Activated CD8-positive, alpha-beta memory T cell treated with anti-CD3 and anti-CD28 coated beads, Interleukin-2, amount 10 ng/mL, durations not matched to agents 7 days and 5 days (primary cell): Measurements from ENCODE around the gene FAM180B. TPM values are rescaled to one million over a fixed set of nuclear protein-coding genes. Genes with fewer than 3 reads are reported as not detected.
"Not testable (repeated sequence)": the region's sequence is repeated elsewhere in the genome, so short reads cannot be mapped to it uniquely, and the experiment has no call there.

Experiments
- ATAC-seq: fragments of 150-1000 bp; cut with Tn5 transposase; one replicate; pipeline ENCODE4 v1.10.0; 2021; ENCODE audit warnings: moderate library complexity
- CTCF ChIA-PET: fragments of 350-600 bp; sonication (Branson Sonifier 250); formaldehyde crosslinking; loops from one replicate; lab custom pipeline; 2021; ENCODE audit warnings: antibody characterized with exemption; lab: Charles Lee
- DNase-seq: peaks from one replicate; pipeline ENCODE4 v3.0.0-alpha.2; 2020
- H3K27ac Mint-ChIP-seq: one replicate; pipeline ENCODE4 v1.8.0; 2021; ENCODE audit warnings: mild to moderate bottlenecking, mixed read lengths
- H3K27me3 Mint-ChIP-seq: one replicate; pipeline ENCODE4 v1.8.0; 2021; ENCODE audit warnings: mixed read lengths
- H3K36me3 Mint-ChIP-seq: one replicate; pipeline ENCODE4 v1.8.0; 2021; ENCODE audit warnings: mild to moderate bottlenecking, mixed read lengths
- H3K4me1 Mint-ChIP-seq: one replicate; pipeline ENCODE4 v1.8.0; 2021; ENCODE audit warnings: mixed read lengths
- H3K4me3 Mint-ChIP-seq: one replicate; pipeline ENCODE4 v1.8.0; 2021; ENCODE audit warnings: mild to moderate bottlenecking, moderate library complexity, mixed read lengths
- H3K9me3 Mint-ChIP-seq: one replicate; pipeline ENCODE4 v1.8.0; 2022; ENCODE audit warnings: low read depth, mixed read lengths
- total RNA-seq, 2 experiments: library from RNA; stranded (reverse); gene quantifications; one replicate each; pipeline ENCODE4 v1.2.3, GENCODE V29; 2021

The FAM180B gene
- total RNA-seq, 2 experiments from 2014 or later = 0.21 TPM; not detected in 1

- DNase-seq = no peak
- CTCF ChIA-PET = interaction anchor here (0.6 to 4.0 kb wide), 17 partner anchors 12 to 339 kb away, joined by 3 to 48 read pairs (median 3); partner anchors contain the start of genes AGBL2, DDB2, KBTBD4 and NDUFS3
- Mint-ChIP-seq H3K9me3 (no peaks in the 10 kb centered on the region), H3K27ac (peak overlapping the region; percentile 29), H3K4me1 (peaks cover 35% of the 10 kb centered on the region), H3K27me3 (no peaks in the 10 kb centered on the region), H3K36me3 (peaks cover 11% of the 10 kb centered on the region), H3K4me3 (peak overlapping the region; percentile 90)
- peak; percentile 31 for ATAC-seq
Measured at GRCh38 chr11:47553406-47553743, 33.1 kb upstream of the FAM180B start.

- CTCF ChIA-PET = interaction anchor here (2.5 kb wide), 1 partner anchor 7 kb away, joined by 10 read pairs; no protein-coding TSS in a partner anchor
- H3K4me3 Mint-ChIP-seq, H3K27me3 Mint-ChIP-seq, H3K27ac Mint-ChIP-seq, DNase-seq, H3K4me1 Mint-ChIP-seq, H3K36me3 Mint-ChIP-seq, H3K9me3 Mint-ChIP-seq, ATAC-seq: not testable (repeated sequence)
Measured at GRCh38 chr11:47557004-47557403, 29.5 kb upstream of the FAM180B start.

- Mint-ChIP-seq H3K4me1 (peaks cover 8% of the 10 kb centered on the region), H3K27ac (no peak overlapping the region), H3K36me3 (no peaks in the 10 kb centered on the region), H3K4me3 (no peak overlapping the region), H3K27me3 (no peaks in the 10 kb centered on the region), H3K9me3 (no peaks in the 10 kb centered on the region)
- ATAC-seq (no peak), DNase-seq (no peak)
- CTCF ChIA-PET = no interaction called here
Measured at GRCh38 chr11:47558695-47559094, 27.8 kb upstream of the FAM180B start.

DNA sequence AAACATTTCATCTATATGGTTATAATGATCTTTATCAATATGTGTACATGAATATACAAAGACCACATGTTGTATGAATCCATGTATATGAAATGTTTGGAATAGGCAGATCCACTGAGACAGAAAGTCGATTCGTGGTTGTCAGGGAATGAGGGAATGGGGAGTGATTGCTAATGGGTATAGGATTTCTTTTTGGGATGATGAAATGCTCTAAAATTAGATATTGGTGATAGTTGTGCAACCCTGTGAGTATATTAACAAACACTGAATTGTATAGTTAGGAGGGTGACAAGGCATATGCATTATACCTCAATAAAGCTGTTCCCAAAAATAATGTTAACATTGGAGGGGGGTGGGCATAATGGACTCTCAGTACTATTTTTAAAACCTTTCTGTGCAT, 26.1 kb upstream of the FAM180B start:
- ATAC-seq = no peak
- CTCF ChIA-PET = interaction anchor here (1.5 kb wide), 1 partner anchor 187 kb away, joined by 4 read pairs; no protein-coding TSS in a partner anchor
- DNase-seq = no peak
- Mint-ChIP-seq H3K9me3 (no peaks in the 10 kb centered on the region), H3K4me3 (no peak overlapping the region), H3K27me3 (no peaks in the 10 kb centered on the region), H3K4me1 (peaks cover 14% of the 10 kb centered on the region), H3K27ac (no peak overlapping the region), H3K36me3 (no peaks in the 10 kb centered on the region)

- H3K9me3 Mint-ChIP-seq, CTCF ChIA-PET, ATAC-seq, H3K27me3 Mint-ChIP-seq, DNase-seq, H3K27ac Mint-ChIP-seq, H3K4me3 Mint-ChIP-seq, H3K36me3 Mint-ChIP-seq: not testable (repeated sequence)
- peaks cover 24% of the 10 kb centered on the region for H3K4me1 Mint-ChIP-seq
Measured at GRCh38 chr11:47562393-47562792, 24.1 kb upstream of the FAM180B start.

DNA sequence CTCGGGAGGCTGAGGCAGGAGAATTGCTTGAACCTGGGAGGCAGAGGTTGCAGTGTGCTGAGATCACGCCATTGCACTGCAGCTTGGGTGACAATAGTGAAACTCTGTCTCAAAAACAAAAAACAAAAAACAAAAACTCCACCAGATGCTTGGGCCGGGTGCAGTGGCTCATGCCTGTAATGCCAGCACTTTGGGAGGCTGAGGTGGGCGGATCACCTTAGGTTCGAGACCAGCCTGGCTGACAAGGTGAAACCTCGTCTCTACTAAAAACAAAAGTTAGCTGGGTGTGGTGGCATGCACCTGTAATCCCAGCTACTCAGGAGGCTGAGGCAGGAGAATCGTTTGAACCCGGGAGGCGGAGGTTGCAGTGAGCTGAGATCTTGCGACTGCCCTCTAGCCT, 22.1 kb upstream of the FAM180B start:
- ATAC-seq, H3K27me3 Mint-ChIP-seq, DNase-seq, H3K36me3 Mint-ChIP-seq, H3K9me3 Mint-ChIP-seq: not testable (repeated sequence)
- peak overlapping the region; percentile 80 for H3K4me3 Mint-ChIP-seq
- peak overlapping the region; percentile 15 for H3K27ac Mint-ChIP-seq
- CTCF ChIA-PET = interaction anchor here (0.6 to 4.0 kb wide), 7 partner anchors 8 to 951 kb away, joined by 3 to 48 read pairs (median 5); partner anchors contain the start of genes CELF1, KBTBD4 and NDUFS3
- H3K4me1 Mint-ChIP-seq = peaks cover 26% of the 10 kb centered on the region

GRCh38 chr11:47564933-47565339, 21.5 kb upstream of the FAM180B start:
- CTCF ChIA-PET = interaction anchor here (0.5 to 4.0 kb wide), 8 partner anchors 8 to 199 kb away, joined by 3 to 48 read pairs (median 4); partner anchors contain the start of genes CELF1, KBTBD4 and NDUFS3
- DNase-seq (no peak), ATAC-seq (peak; percentile 10)
- Mint-ChIP-seq H3K9me3 (no peaks in the 10 kb centered on the region), H3K36me3 (peaks cover 9% of the 10 kb centered on the region), H3K27ac (peak overlapping the region; percentile 82), H3K4me3 (peak overlapping the region; percentile 80), H3K4me1 (peaks cover 29% of the 10 kb centered on the region), H3K27me3 (no peaks in the 10 kb centered on the region)

GRCh38 chr11:47565340-47566148, 20.9 kb upstream of the FAM180B start, which contains the start of gene PTPMT1:
Gene PTPMT1 (plus strand): TSS chr11:47565599. CDS start chr11:47565623, 24 bp downstream.
- CTCF ChIA-PET = interaction anchor here (0.6 to 4.0 kb wide), 8 partner anchors 10 to 369 kb away, joined by 3 to 48 read pairs (median 3); partner anchors contain the start of gene CELF1

GRCh38 chr11:47566149-47566698, 20.3 kb upstream of the FAM180B start:
- H3K36me3 Mint-ChIP-seq = peaks cover 11% of the 10 kb centered on the region
- H3K27ac Mint-ChIP-seq = peak overlapping the region; percentile 73
- DNase-seq = no peak

More at GRCh38 chr11:47565340-47566148, 20.9 kb upstream of the FAM180B start, which contains the start of gene PTPMT1:
- Mint-ChIP-seq H3K27me3 (no peaks in the 10 kb centered on the region), H3K4me3 (peak within 1 kb of the TSS; percentile 80), H3K9me3 (no peaks in the 10 kb centered on the region), H3K4me1 (peaks cover 29% of the 10 kb centered on the region), H3K36me3 (peaks cover 10% of the 10 kb centered on the region), H3K27ac (peak within 1 kb of the TSS; percentile 82)
- peak; percentile 96 for ATAC-seq
- DNase-seq = peak; percentile 81

GRCh38 chr11:47569646-47570045, 16.8 kb upstream of the FAM180B start:
- no peak for DNase-seq
- no peak overlapping the region for H3K27ac Mint-ChIP-seq
- ATAC-seq = no peak
- H3K4me3 Mint-ChIP-seq = no peak overlapping the region
- CTCF ChIA-PET = interaction anchor here (1.2 kb wide), 1 partner anchor 13 kb away, joined by 3 read pairs; no protein-coding TSS in a partner anchor
- H3K36me3 Mint-ChIP-seq = peaks cover 39% of the 10 kb centered on the region
- H3K27me3 Mint-ChIP-seq = no peaks in the 10 kb centered on the region
- peaks cover 19% of the 10 kb centered on the region for H3K4me1 Mint-ChIP-seq
- H3K9me3 Mint-ChIP-seq = no peaks in the 10 kb centered on the region

More at GRCh38 chr11:47566149-47566698, 20.3 kb upstream of the FAM180B start:
- ATAC-seq = no peak
- Mint-ChIP-seq H3K27me3 (no peaks in the 10 kb centered on the region), H3K4me3 (peak overlapping the region; percentile 80), H3K9me3 (no peaks in the 10 kb centered on the region), H3K4me1 (peaks cover 29% of the 10 kb centered on the region)
- CTCF ChIA-PET = interaction anchor here (0.8 to 4.0 kb wide), 6 partner anchors 11 to 368 kb away, joined by 3 to 48 read pairs (median 4); partner anchors contain the start of gene CELF1

- no peak overlapping the region for H3K4me3 Mint-ChIP-seq
- no peak for DNase-seq
- ATAC-seq = no peak
- no peaks in the 10 kb centered on the region for H3K9me3 Mint-ChIP-seq
- no peaks in the 10 kb centered on the region for H3K27me3 Mint-ChIP-seq
- peaks cover 47% of the 10 kb centered on the region for H3K36me3 Mint-ChIP-seq
- no peak overlapping the region for H3K27ac Mint-ChIP-seq
- CTCF ChIA-PET = interaction anchor here (0.6 to 0.7 kb wide), 2 partner anchors 35 to 59 kb away, joined by 3 to 4 read pairs; no protein-coding TSS in a partner anchor
- H3K4me1 Mint-ChIP-seq = peaks cover 17% of the 10 kb centered on the region
Measured at GRCh38 chr11:47570651-47571356, 15.7 kb upstream of the FAM180B start.

DNA sequence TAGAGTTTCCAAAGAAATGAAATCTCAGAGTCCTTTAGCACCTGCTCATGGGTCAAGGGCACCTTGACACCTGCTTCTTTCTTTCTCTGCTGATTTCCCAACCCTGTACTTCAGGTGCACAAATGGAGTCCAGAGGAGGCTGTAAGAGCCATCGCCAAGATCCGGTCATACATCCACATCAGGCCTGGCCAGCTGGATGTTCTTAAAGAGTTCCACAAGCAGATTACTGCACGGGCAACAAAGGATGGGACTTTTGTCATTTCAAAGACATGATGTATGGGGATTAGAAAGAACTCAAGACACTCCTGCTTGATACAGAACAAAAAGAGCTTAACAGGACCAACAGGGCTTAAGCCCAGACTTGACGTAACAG, 15.1 kb upstream of the FAM180B start:
- Mint-ChIP-seq H3K36me3 (peaks cover 50% of the 10 kb centered on the region), H3K4me3 (no peak overlapping the region), H3K9me3 (no peaks in the 10 kb centered on the region), H3K27ac (no peak overlapping the region), H3K27me3 (no peaks in the 10 kb centered on the region), H3K4me1 (peaks cover 16% of the 10 kb centered on the region)
- no peak for DNase-seq
- CTCF ChIA-PET = interaction anchor here (1.3 kb wide), 1 partner anchor 18 kb away, joined by 3 read pairs; the partner anchor contains the start of gene CELF1
- no peak for ATAC-seq
